H1 (cell line): ENCODE data around the gene CFAP221.
A peak's percentile ranks its signal among the peaks of the same experiment; 100 is the strongest.

Experiments
- CEBPB ChIP-seq: IDR thresholded peaks from 2 replicates; pipeline ENCODE4 v1.6.1; 2012; ENCODE audit warnings: low read depth, low read length
- JUN ChIP-seq: IDR thresholded peaks from 2 replicates; pipeline ENCODE4 v1.6.1; 2011; ENCODE audit warnings: low read depth, mild to moderate bottlenecking, improper control_type of control experiment, low read length
- POLR2A ChIP-seq, 2 experiments: IDR thresholded peaks; 1 replicate in 1 of 2; 2 replicates in 1 of 2; pipeline ENCODE4 v1.6.1; 2011; ENCODE audit warnings: low read depth in 2 of 2, low read length in 2 of 2, mild to moderate bottlenecking in 2 of 2; ENCODE audit errors: control extremely low read depth in 1 of 2
- TF ChIP-seq, protein P1 (sequence below), 3 experiments: IDR thresholded peaks; 1 replicate in 2 of 3; 2 replicates in 1 of 3; pipeline versions ENCODE4 v1.5.1 to v1.6.1; 2011; ENCODE audit warnings: low read length in 3 of 3, mild to moderate bottlenecking in 3 of 3, inconsistent platforms in 2 of 3, low read depth in 1 of 3, moderate library complexity in 1 of 3; ENCODE audit not compliant: insufficient read depth in 1 of 3; ENCODE audit errors: control extremely low read depth in 1 of 3

DNA sequence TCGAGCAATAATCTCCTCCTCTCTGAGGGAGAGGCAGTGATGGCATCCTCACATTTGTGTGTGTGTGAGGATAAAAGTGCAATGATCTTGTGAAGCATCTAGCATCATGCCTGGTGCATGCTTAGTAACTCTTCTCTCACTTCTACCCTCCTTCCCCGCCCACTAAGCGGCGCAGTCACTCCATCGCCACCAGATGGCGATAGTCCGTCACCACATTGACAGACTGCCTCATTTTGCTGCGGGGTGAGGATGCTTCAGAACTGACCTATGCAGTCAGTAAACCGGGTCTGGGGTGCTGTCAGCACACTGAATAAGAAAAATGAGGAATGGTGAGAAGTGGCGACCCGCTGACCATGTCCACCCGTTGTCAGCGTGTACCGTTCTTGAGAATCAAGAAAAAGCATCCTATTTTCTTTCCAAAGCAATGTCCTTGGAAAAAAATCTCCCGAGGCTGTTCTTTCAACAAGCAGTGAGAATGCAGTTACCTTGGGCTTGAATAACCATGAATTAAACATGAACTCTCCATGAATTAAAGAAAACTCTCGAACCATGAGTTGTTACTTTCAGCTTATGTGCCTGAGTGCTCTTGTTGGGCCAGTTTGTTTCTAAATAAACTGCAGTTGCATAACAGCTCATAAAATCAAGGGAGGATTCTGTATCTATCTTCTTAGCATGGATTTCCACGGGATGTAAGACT, 97.5 kb downstream of the CFAP221 start:
- no peak for TF ChIP-seq POLR2A (IDR thresholded peaks at IDR 0.05; ENCODE audit: control extremely low read depth in 1 of 2, low read depth in 2 of 2, low read length in 2 of 2)
- no peak for TF ChIP-seq JUN
- TF ChIP-seq, protein P1, sequence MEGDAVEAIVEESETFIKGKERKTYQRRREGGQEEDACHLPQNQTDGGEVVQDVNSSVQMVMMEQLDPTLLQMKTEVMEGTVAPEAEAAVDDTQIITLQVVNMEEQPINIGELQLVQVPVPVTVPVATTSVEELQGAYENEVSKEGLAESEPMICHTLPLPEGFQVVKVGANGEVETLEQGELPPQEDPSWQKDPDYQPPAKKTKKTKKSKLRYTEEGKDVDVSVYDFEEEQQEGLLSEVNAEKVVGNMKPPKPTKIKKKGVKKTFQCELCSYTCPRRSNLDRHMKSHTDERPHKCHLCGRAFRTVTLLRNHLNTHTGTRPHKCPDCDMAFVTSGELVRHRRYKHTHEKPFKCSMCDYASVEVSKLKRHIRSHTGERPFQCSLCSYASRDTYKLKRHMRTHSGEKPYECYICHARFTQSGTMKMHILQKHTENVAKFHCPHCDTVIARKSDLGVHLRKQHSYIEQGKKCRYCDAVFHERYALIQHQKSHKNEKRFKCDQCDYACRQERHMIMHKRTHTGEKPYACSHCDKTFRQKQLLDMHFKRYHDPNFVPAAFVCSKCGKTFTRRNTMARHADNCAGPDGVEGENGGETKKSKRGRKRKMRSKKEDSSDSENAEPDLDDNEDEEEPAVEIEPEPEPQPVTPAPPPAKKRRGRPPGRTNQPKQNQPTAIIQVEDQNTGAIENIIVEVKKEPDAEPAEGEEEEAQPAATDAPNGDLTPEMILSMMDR (IDR thresholded peaks at IDR 0.05; ENCODE audit: control extremely low read depth in 1 of 3, insufficient read depth in 1 of 3, low read depth in 1 of 3, low read length in 3 of 3) = peak; percentile 95 to 99 (median 99)
- no peak for TF ChIP-seq CEBPB
